Keratinocyte (primary cell): ENCODE data around the gene ADM2. TPM values are rescaled to one million over a fixed set of nuclear protein-coding genes. Genes with fewer than 3 reads are reported as not detected.

Source experiments
- DNase-seq: peaks from one replicate; pipeline ENCODE4 v3.0.0-alpha.2; 2011; ENCODE audit warnings: low read depth, missing footprints, low spot score
- FAIRE-seq: peaks from 2 replicates; lab custom pipeline; 2011; peaks lifted over from hg19 to GRCh38; lab: Jason Lieb, UNC
- H2AFZ ChIP-seq: 2 replicates; pipeline ENCODE4 v1.6.0; 2012; ENCODE audit warnings: low read length, control low read depth, inconsistent platforms; ENCODE audit not compliant: control insufficient read depth
- H3K27ac ChIP-seq: 2 replicates; pipeline ENCODE4 v1.5.1; 2011; ENCODE audit warnings: low read length; ENCODE audit not compliant: control insufficient read depth, insufficient read depth
- H3K27me3 ChIP-seq: 3 replicates; pipeline ENCODE4 v1.6.0; 2011; ENCODE audit warnings: low read length; ENCODE audit not compliant: control insufficient read depth, insufficient read depth; ENCODE audit errors: extremely low read depth
- H3K36me3 ChIP-seq, 2 experiments: 2 replicates in 1 of 2; 3 replicates in 1 of 2; pipeline ENCODE4 v1.5.1; 2011; ENCODE audit warnings: low read length in 2 of 2, mild to moderate bottlenecking in 1 of 2; ENCODE audit not compliant: control insufficient read depth in 2 of 2, insufficient read depth in 2 of 2; ENCODE audit errors: extremely low read depth in 1 of 2
- H3K4me1 ChIP-seq: 3 replicates; pipeline ENCODE4 v1.5.1; 2011; ENCODE audit warnings: low read length; ENCODE audit not compliant: control insufficient read depth, insufficient read depth; ENCODE audit errors: extremely low read depth
- H3K4me2 ChIP-seq: 3 replicates; pipeline ENCODE4 v1.6.0; 2011; ENCODE audit warnings: low read depth, low read length; ENCODE audit not compliant: control insufficient read depth, insufficient read depth; ENCODE audit errors: extremely low read depth
- H3K4me3 ChIP-seq, 3 experiments: fragments of 200-600 bp in 1 of 3; sonication (generic) in 1 of 3; 2 replicates in 2 of 3; 3 replicates in 1 of 3; pipeline ENCODE4 v1.5.1; 2011 to 2016; ENCODE audit warnings: low read length in 3 of 3, mild to moderate bottlenecking in 3 of 3, control low read depth in 2 of 3, inconsistent platforms in 1 of 3, low read depth in 1 of 3, mixed read lengths in 1 of 3, mixed run types in 1 of 3, moderate library complexity in 1 of 3; ENCODE audit not compliant: control insufficient read depth in 2 of 3, insufficient read depth in 2 of 3; ENCODE audit errors: extremely low read depth in 1 of 3
- H3K79me2 ChIP-seq: 2 replicates; pipeline ENCODE4 v1.6.0; 2012; ENCODE audit warnings: low read length; ENCODE audit not compliant: control insufficient read depth, insufficient read depth
- H3K9ac ChIP-seq: 3 replicates; pipeline ENCODE4 v1.6.0; 2011; ENCODE audit warnings: low read length; ENCODE audit not compliant: control insufficient read depth, insufficient read depth; ENCODE audit errors: extremely low read depth
- H3K9me1 ChIP-seq: 3 replicates; pipeline ENCODE4 v1.6.0; 2011; ENCODE audit warnings: low read length; ENCODE audit not compliant: control insufficient read depth, insufficient read depth; ENCODE audit errors: extremely low read depth
- H3K9me3 ChIP-seq: 2 replicates; pipeline ENCODE4 v1.5.1; 2012; ENCODE audit warnings: low read depth, low read length; ENCODE audit not compliant: control insufficient read depth
- H4K20me1 ChIP-seq: 3 replicates; pipeline ENCODE4 v1.6.0; 2011; ENCODE audit warnings: low read length; ENCODE audit not compliant: control insufficient read depth, insufficient read depth; ENCODE audit errors: extremely low read depth
- CTCF ChIP-seq, 3 experiments: IDR thresholded peaks in 1 of 3; conservative IDR thresholded peaks in 1 of 3; optimal IDR thresholded peaks in 1 of 3; 2 replicates in 2 of 3; 3 replicates in 1 of 3; pipeline versions ENCODE3 to v1.5.1; 2011; ENCODE audit warnings: low read length in 3 of 3, mild to moderate bottlenecking in 3 of 3, moderate library complexity in 2 of 3, control low read depth in 1 of 3, inconsistent platforms in 1 of 3; ENCODE audit not compliant: insufficient read depth in 2 of 3; ENCODE audit errors: extremely low read depth in 1 of 3
- EZH2 ChIP-seq: IDR thresholded peaks from one replicate; pipeline ENCODE4 v1.6.1; 2012; ENCODE audit warnings: inconsistent platforms, mild to moderate bottlenecking, low read length, moderate library complexity
- dilution Hi-C: fragments of 300-500 bp; cut with MboI; formaldehyde crosslinking; loops from one replicate; pipeline ENCODE4 v1.7.0; 2020; ENCODE audit warnings: low sequenced_read_pairs; ENCODE audit not compliant: extremely low pct_ligation_motif_present
- polyA plus RNA-seq, 5 experiments: library from polyadenylated mRNA; depleted of rRNA in 3 of 5; stranded (reverse) in 3 of 5; stranded (forward) in 1 of 5; unstranded in 1 of 5; fragments of >200 nt; gene quantifications; 1 replicate in 1 of 5; 2 replicates in 3 of 5; 3 replicates in 1 of 5; pipeline versions ENCODE4 v1.2.1 to v1.2.3, GENCODE V29; 2011 to 2012; ENCODE audit warnings: missing spikeins in 2 of 5, low read depth in 1 of 5, low replicate concordance in 1 of 5

Gene ADM2
- polyA plus RNA-seq, 1 donor (not counting 4 experiments of a cell fraction or from before 2014, with no cell fraction given) = 0.21 TPM

GRCh38 chr22:50440544-50441249, 40.6 kb upstream of the ADM2 start:
- no peaks in the 10 kb centered on the region for H3K9me1 ChIP-seq
- peaks cover 1% of the 10 kb centered on the region for H3K4me1 ChIP-seq
- no peak overlapping the region for H3K27ac ChIP-seq
- H4K20me1 ChIP-seq = peaks cover 5% of the 10 kb centered on the region
- no peak overlapping the region for H3K4me3 ChIP-seq
- no peak overlapping the region for H3K4me2 ChIP-seq
- TF ChIP-seq EZH2 = no peak
- TF ChIP-seq CTCF (optimal IDR thresholded peaks at IDR 0.05 in 1 of 3, IDR thresholded peaks at IDR 0.05 in 1 of 3, conservative IDR thresholded peaks at IDR 0.05 in 1 of 3; ENCODE audit: extremely low read depth in 1 of 3, insufficient read depth in 2 of 3, low read length in 3 of 3) = no peak
- H3K27me3 ChIP-seq = no peaks in the 10 kb centered on the region
- FAIRE-seq (no peak), DNase-seq (no peak)
- no peak overlapping the region for H2AFZ ChIP-seq
- no peak overlapping the region for H3K9ac ChIP-seq
- H3K36me3 ChIP-seq = peaks cover 11 to 28% of the 10 kb centered on the region in 2 experiments
- no peaks in the 10 kb centered on the region for H3K79me2 ChIP-seq
- H3K9me3 ChIP-seq = no peaks in the 10 kb centered on the region
- dilution Hi-C loops = no loop called here

GRCh38 chr22:50441428-50441993, 39.8 kb upstream of the ADM2 start:
- Histone ChIP-seq H3K9me3 (no peaks in the 10 kb centered on the region), H3K4me3 (no peak overlapping the region), H2AFZ (no peak overlapping the region), H3K9ac (no peak overlapping the region), H3K36me3 (peaks cover 17 to 26% of the 10 kb centered on the region in 2 experiments), H3K27ac (no peak overlapping the region), H3K27me3 (no peaks in the 10 kb centered on the region), H3K4me2 (no peak overlapping the region), H3K79me2 (no peaks in the 10 kb centered on the region), H4K20me1 (peaks cover 5% of the 10 kb centered on the region), H3K9me1 (no peaks in the 10 kb centered on the region), H3K4me1 (no peaks in the 10 kb centered on the region)
- dilution Hi-C loops = no loop called here
- TF ChIP-seq EZH2 (no peak), CTCF (optimal IDR thresholded peaks at IDR 0.05 in 1 of 3, IDR thresholded peaks at IDR 0.05 in 1 of 3, conservative IDR thresholded peaks at IDR 0.05 in 1 of 3; ENCODE audit: extremely low read depth in 1 of 3, insufficient read depth in 2 of 3, low read length in 3 of 3) (no peak)
- DNase-seq = no peak
- no peak for FAIRE-seq
